DOHH2 (cell line): ENCODE data around the gene CNTNAP2.

Experiments
- H3F3A ChIP-seq: fragments of 200-600 bp; sonication (generic), shearing (Covaris generic); 2 replicates; pipeline ENCODE4 v1.6.0; 2016; ENCODE audit warnings: antibody characterized with exemption, mild to moderate bottlenecking; ENCODE audit not compliant: control insufficient read depth, insufficient read depth
- H3K27ac ChIP-seq: fragments of 200-600 bp; sonication (generic); 2 replicates; pipeline ENCODE4 v1.5.1; 2014; ENCODE audit warnings: low read depth, mild to moderate bottlenecking, low read length, moderate library complexity
- H3K27me3 ChIP-seq: fragments of 200-600 bp; sonication (generic); 2 replicates; pipeline ENCODE4 v1.6.1; 2014; ENCODE audit warnings: mild to moderate bottlenecking, low read length, mixed read lengths; ENCODE audit not compliant: control insufficient read depth
- H3K36me3 ChIP-seq: fragments of 200-600 bp; sonication (generic); 2 replicates; pipeline ENCODE4 v1.6.1; 2014; ENCODE audit warnings: mild to moderate bottlenecking, low read length, moderate library complexity, mixed read lengths; ENCODE audit not compliant: control insufficient read depth
- H3K4me1 ChIP-seq: fragments of 200-600 bp; sonication (generic); 2 replicates; pipeline ENCODE4 v1.6.1; 2014; ENCODE audit warnings: mild to moderate bottlenecking, low read length, mixed read lengths; ENCODE audit not compliant: control insufficient read depth
- H3K4me2 ChIP-seq: fragments of 200-600 bp; sonication (generic); 2 replicates; pipeline ENCODE4 v1.6.0; 2014; ENCODE audit warnings: mild to moderate bottlenecking, low read length, moderate library complexity
- H3K4me3 ChIP-seq: fragments of 200-600 bp; sonication (generic); 2 replicates; pipeline ENCODE4 v1.5.1; 2014; ENCODE audit warnings: mild to moderate bottlenecking, low read length, mixed read lengths
- H3K79me2 ChIP-seq: fragments of 200-600 bp; sonication (generic); 2 replicates; pipeline ENCODE4 v1.6.1; 2014; ENCODE audit warnings: mild to moderate bottlenecking, low read length, mixed read lengths; ENCODE audit not compliant: control insufficient read depth
- H3K9me2 ChIP-seq: fragments of 200-600 bp; sonication (generic); replicated peaks from 2 replicates; pipeline ENCODE4 v1.6.1; 2014; ENCODE audit warnings: mild to moderate bottlenecking, low read length, mixed read lengths; ENCODE audit not compliant: control insufficient read depth
- H3K9me3 ChIP-seq: fragments of 200-600 bp; sonication (generic); 2 replicates; pipeline ENCODE4 v1.6.1; 2014; ENCODE audit warnings: antibody characterized with exemption, low read length, mixed read lengths; ENCODE audit not compliant: control insufficient read depth, insufficient read depth
- H4K20me1 ChIP-seq: fragments of 200-600 bp; sonication (generic); 2 replicates; pipeline ENCODE4 v1.6.0; 2014; ENCODE audit warnings: low read depth, mild to moderate bottlenecking, antibody characterized with exemption, low read length, moderate library complexity; ENCODE audit not compliant: control insufficient read depth, insufficient read depth
- CTCF ChIP-seq: fragments of 200-600 bp; sonication (generic); IDR thresholded peaks from one replicate; pipeline ENCODE4 v1.5.1; 2014; ENCODE audit warnings: antibody characterized with exemption, mild to moderate bottlenecking, low read depth, low read length; ENCODE audit not compliant: poor library complexity, severe bottlenecking
- EZH2phosphoT487 ChIP-seq: fragments of 200-600 bp; sonication (generic); IDR thresholded peaks from 2 replicates; pipeline ENCODE4 v1.6.1; 2017; ENCODE audit warnings: borderline replicate concordance, mild to moderate bottlenecking, antibody characterized with exemption, low read length, moderate library complexity, mixed read lengths

CNTNAP2 gene

GRCh38 chr7:147519062-147519461 lies 1402.5 kb downstream of the CNTNAP2 start:
- Histone ChIP-seq H3K4me1 (no peaks in the 10 kb centered on the region), H4K20me1 (no peaks in the 10 kb centered on the region), H3K36me3 (no peaks in the 10 kb centered on the region), H3K4me3 (no peak overlapping the region), H3K27me3 (no peaks in the 10 kb centered on the region), H3F3A (no peaks in the 10 kb centered on the region), H3K9me3 (no peaks in the 10 kb centered on the region), H3K27ac (no peak overlapping the region), H3K9me2 (no peaks in the 10 kb centered on the region), H3K4me2 (no peak overlapping the region), H3K79me2 (no peaks in the 10 kb centered on the region)
- no peak for TF ChIP-seq CTCF

GRCh38 chr7:147523056-147523455 lies 1406.5 kb downstream of the CNTNAP2 start:
- Histone ChIP-seq H3K9me3 (no peaks in the 10 kb centered on the region), H3K4me1 (no peaks in the 10 kb centered on the region), H3F3A (no peaks in the 10 kb centered on the region)

GRCh38 chr7:147524726-147525250 lies 1408.2 kb downstream of the CNTNAP2 start:
- no peak overlapping the region for H3K27ac ChIP-seq
- no peak overlapping the region for H3K4me3 ChIP-seq
- no peaks in the 10 kb centered on the region for H3K9me3 ChIP-seq
- no peaks in the 10 kb centered on the region for H3K4me1 ChIP-seq
- no peak for TF ChIP-seq CTCF
- no peak for TF ChIP-seq EZH2phosphoT487
- no peaks in the 10 kb centered on the region for H3F3A ChIP-seq
- no peaks in the 10 kb centered on the region for H3K9me2 ChIP-seq
- no peaks in the 10 kb centered on the region for H3K27me3 ChIP-seq
- no peaks in the 10 kb centered on the region for H3K36me3 ChIP-seq
- no peak overlapping the region for H3K4me2 ChIP-seq
- no peaks in the 10 kb centered on the region for H4K20me1 ChIP-seq
- no peaks in the 10 kb centered on the region for H3K79me2 ChIP-seq

More at GRCh38 chr7:147523056-147523455, 1406.5 kb downstream of the CNTNAP2 start:
- no peaks in the 10 kb centered on the region for H3K36me3 ChIP-seq
- H3K9me2 ChIP-seq, result no peaks in the 10 kb centered on the region
- no peak overlapping the region for H3K27ac ChIP-seq
- no peak overlapping the region for H3K4me2 ChIP-seq
- H4K20me1 ChIP-seq, result no peaks in the 10 kb centered on the region
- H3K27me3 ChIP-seq, result no peaks in the 10 kb centered on the region
- TF ChIP-seq CTCF (no peak), EZH2phosphoT487 (no peak)
- H3K79me2 ChIP-seq, result no peaks in the 10 kb centered on the region
- H3K4me3 ChIP-seq, result no peak overlapping the region

- Histone ChIP-seq H4K20me1 (no peaks in the 10 kb centered on the region), H3F3A (no peaks in the 10 kb centered on the region), H3K36me3 (no peaks in the 10 kb centered on the region), H3K27ac (no peak overlapping the region), H3K9me2 (no peaks in the 10 kb centered on the region), H3K79me2 (no peaks in the 10 kb centered on the region), H3K4me2 (no peak overlapping the region), H3K9me3 (no peaks in the 10 kb centered on the region), H3K4me3 (no peak overlapping the region), H3K27me3 (no peaks in the 10 kb centered on the region), H3K4me1 (no peaks in the 10 kb centered on the region)
- TF ChIP-seq CTCF, result no peak
- TF ChIP-seq EZH2phosphoT487, result no peak
These were observed 1408.7 kb downstream of the CNTNAP2 start for GRCh38 chr7:147525325-147525724.
